Ovary (tissue), 9 donors: ENCODE results near the gene STAT5B. TPM values are rescaled to one million over a fixed set of nuclear protein-coding genes. Genes with fewer than 3 reads are reported as not detected.

ENCODE experiments used
- DNase-seq, 5 donors: peaks; one replicate each; pipeline ENCODE4 v3.0.0-alpha.2; 2019 to 2020
- H3K27ac ChIP-seq, 2 donors: fragments of 200-600 bp; one replicate each; pipeline versions ENCODE4 v1.5.1 to v1.8.0; 2019 to 2022
- H3K27me3 ChIP-seq: fragments of 200-600 bp; one replicate; pipeline ENCODE4 v1.8.0; 2022
- H3K36me3 ChIP-seq: fragments of 200-600 bp; sonication (generic); one replicate; pipeline ENCODE4 v1.5.1; 2019
- H3K4me1 ChIP-seq: one replicate; pipeline ENCODE4 v1.8.1; 2013; ENCODE audit warnings: mild to moderate bottlenecking, moderate library complexity; ENCODE audit not compliant: insufficient read depth
- H3K4me3 ChIP-seq: fragments of 200-600 bp; sonication (generic); one replicate; pipeline ENCODE4 v1.5.1; 2017
- H3K9me3 ChIP-seq, 2 donors: fragments of 200-600 bp in 1 of 2; sonication (generic) in 1 of 2; one replicate each; pipeline versions ENCODE4 v1.5.1 to v1.8.1; 2013 to 2019; ENCODE audit warnings: mild to moderate bottlenecking in 1 of 2, moderate library complexity in 1 of 2
- CTCF ChIP-seq, 3 donors: fragments of 450-650 bp in 2 of 3; fragments of 200-600 bp in 1 of 3; IDR thresholded peaks; one replicate each; pipeline versions ENCODE4 v1.5.1 to v1.8.0; 2016 to 2022; ENCODE audit warnings: antibody characterized with exemption in 3 of 3, mild to moderate bottlenecking in 1 of 3
- EP300 ChIP-seq: sonication (generic); formaldehyde crosslinking; IDR thresholded peaks from one replicate; pipeline ENCODE4 v1.6.1; 2017; ENCODE audit warnings: antibody characterized with exemption
- POLR2A ChIP-seq: fragments of 450-650 bp; IDR thresholded peaks from one replicate; pipeline ENCODE4 v1.6.1; 2017; ENCODE audit warnings: antibody characterized with exemption, mild to moderate bottlenecking, moderate library complexity
- WGBS, 3 donors: extraction: QIAGEN DNeasy Blood & Tissue Kit in 1 of 3; methylation state at CpG; one replicate each; pipeline versions ENCODE4 v1.1.5 to v1.1.7; 2013 to 2017; 5-methylcytosine and 5-hydroxymethylcytosine counted together
- intact Hi-C, 4 donors: fragments of 100-400 bp; cut with DNase I; formaldehyde crosslinking; loops; one replicate each; pipeline versions ENCODE4 v1.11.0 to v1.15.1; 2022 to 2023
- polyA plus RNA-seq, 2 donors: library from polyadenylated mRNA; stranded (reverse); fragments of 200-250 nt in 1 of 2; fragments of 350-450 nt in 1 of 2; fragmentation: Illumina TruSeq in 1 of 2; extraction: RNeasy Lipid Tissue Mini Kit (QIAGEN cat#74804) in 1 of 2; gene quantifications; one replicate each; pipeline ENCODE4 v1.2.3, GENCODE V29; 2013 to 2014
- total RNA-seq, 7 donors: library from RNA; depleted of rRNA in 2 of 7; stranded (reverse); fragments of >200 nt in 2 of 7; fragmentation: NEBNext Ultra II Directional in 3 of 7; extraction: Animal tissue kit (Norgen Biotek cat#: 25700) in 3 of 7; gene quantifications; one replicate each; pipeline versions ENCODE4 v1.1.0 to v1.2.4, GENCODE V29; 2016 to 2023
- donor health status: DM: no; HTN: no; CAD: no; lungs with moderate emphysema.
- donor health status: DM: no; HTN: no; CAD: no.
- donor health status: Bipolar disorder and iron deficiency.
- donor health status: DM: yes; HTN: yes; CAD: no.
- donor health status: DM: no; HTN: no; CAD: no.
- donor health status: DM: yes; HTN: yes; CAD: no.

The STAT5B gene
- total and polyA plus RNA-seq, 9 donors = 66.1 to 176 (median 108) TPM

GRCh38 chr17:42287305-42287976 lies 11.2 kb upstream of the STAT5B start:
- intact Hi-C loops = loop anchor here in 1 of 4 donors (5.0 kb wide), 1 partner anchor 1350 kb away; no protein-coding TSS in a partner anchor
- Histone ChIP-seq H3K4me3 (peak overlapping the region; percentile 70), H3K9me3 (no peaks in the 10 kb centered on the region), H3K27ac (peak overlapping the region; percentile 70 to 87), H3K36me3 (no peaks in the 10 kb centered on the region), H3K27me3 (no peaks in the 10 kb centered on the region), H3K4me1 (peaks cover 14% of the 10 kb centered on the region)
- 6 to 16% (median 10%) methylated on average over 14 of the region's 14 CpGs for WGBS, 3 donors
- no peak for TF ChIP-seq EP300
- TF ChIP-seq CTCF (IDR thresholded peaks at IDR 0.05) = no peak
- no peak for TF ChIP-seq POLR2A
- peak; percentile 50 to 72 (median 65) for DNase-seq

- DNase-seq = peak in 4 of 5 donors; percentile 35 to 51 (median 42)
- Histone ChIP-seq H3K27ac (peak overlapping the region; percentile 70 to 87), H3K4me1 (peaks cover 14% of the 10 kb centered on the region), H3K4me3 (peak overlapping the region; percentile 4), H3K36me3 (no peaks in the 10 kb centered on the region), H3K9me3 (no peaks in the 10 kb centered on the region), H3K27me3 (no peaks in the 10 kb centered on the region)
- no peak for TF ChIP-seq EP300
- TF ChIP-seq CTCF (IDR thresholded peaks at IDR 0.05) = no peak
- TF ChIP-seq POLR2A = no peak
- 33 to 47% (median 38%) methylated on average over 5 of the region's 5 CpGs for WGBS, 3 donors
- intact Hi-C loops = loop anchor here in 1 of 4 donors (5.0 kb wide), 1 partner anchor 1351 kb away; no protein-coding TSS in a partner anchor
These were observed 10.4 kb upstream of the STAT5B start for GRCh38 chr17:42286411-42287221.

GRCh38 chr17:42285346-42286050 lies 9.3 kb upstream of the STAT5B start:
- H3K4me3 ChIP-seq = no peak overlapping the region
- DNase-seq = peak in 4 of 5 donors; percentile 13 to 18 (median 15)
- H3K36me3 ChIP-seq = no peaks in the 10 kb centered on the region
- 90 to 94% (median 90%) methylated on average over 11 of the region's 11 CpGs for WGBS, 3 donors
- TF ChIP-seq CTCF (IDR thresholded peaks at IDR 0.05) (no peak), POLR2A (no peak), EP300 (no peak)
- peaks cover 14% of the 10 kb centered on the region for H3K4me1 ChIP-seq
- H3K27ac ChIP-seq = no peak overlapping the region
- H3K27me3 ChIP-seq = no peaks in the 10 kb centered on the region
- intact Hi-C loops = loop anchor here in 1 of 4 donors (5.0 kb wide), 1 partner anchor 1352 kb away; no protein-coding TSS in a partner anchor
- H3K9me3 ChIP-seq = no peaks in the 10 kb centered on the region

GRCh38 chr17:42284566-42284965 lies 8.4 kb upstream of the STAT5B start:
- no peaks in the 10 kb centered on the region for H3K27me3 ChIP-seq
- H3K4me3 ChIP-seq = no peak overlapping the region
- peaks cover 14% of the 10 kb centered on the region for H3K4me1 ChIP-seq
- 90 to 95% (median 92%) methylated on average over 7 of the region's 7 CpGs for WGBS, 3 donors
- intact Hi-C loops = no loop called here
- no peaks in the 10 kb centered on the region for H3K36me3 ChIP-seq
- no peak overlapping the region for H3K27ac ChIP-seq
- no peaks in the 10 kb centered on the region for H3K9me3 ChIP-seq
- TF ChIP-seq CTCF (IDR thresholded peaks at IDR 0.05) (no peak), POLR2A (no peak), EP300 (no peak)
- DNase-seq = peak in 4 of 5 donors; percentile 12 to 25 (median 17)
